ENCODE data around the gene ANAPC10. TPM values are rescaled to one million over a fixed set of nuclear protein-coding genes. Genes with fewer than 3 reads are reported as not detected.
"Not testable (repeated sequence)": the region's sequence is repeated elsewhere in the genome, so short reads cannot be mapped to it uniquely, and the experiment has no call there.

Gene ANAPC10
- total RNA-seq = 26.6 TPM

GRCh38 chr4:145097821-145098674, at the start of gene ANAPC10, which contains the start of gene ABCE1:
TSS of gene ANAPC10 (minus strand) at chr4:145098196. CDS start at chr4:145096099, 2,097 bp downstream.
TSS of gene ABCE1 (plus strand) at chr4:145098311. CDS start at chr4:145104413, 6,102 bp downstream.
- H3K9me3 ChIP-seq (ENCODE audit: control insufficient read depth in 3 of 3, low read length in 3 of 3) = peaks cover 0 to 6% (median 3%) of the 10 kb centered on the region in 3 donors
- peaks cover 17 to 21% (median 18%) of the 10 kb centered on the region in 3 donors for H3K36me3 ChIP-seq (ENCODE audit: control insufficient read depth in 3 of 3, insufficient read depth in 3 of 3, low read length in 3 of 3)
- H3K4me3 ChIP-seq (ENCODE audit: low read length in 3 of 3) = peak within 1 kb of the TSS; percentile 78 to 96 (median 88)
- no peaks in the 10 kb centered on the region for H3K27me3 ChIP-seq (ENCODE audit: control insufficient read depth in 3 of 3, insufficient read depth in 3 of 3, low read length in 3 of 3)
- peaks cover 9 to 27% (median 25%) of the 10 kb centered on the region in 3 donors for H3K4me1 ChIP-seq (ENCODE audit: control insufficient read depth in 3 of 3, insufficient read depth in 3 of 3, low read length in 3 of 3)
- H3K27ac ChIP-seq (ENCODE audit: low read depth, low read length) = peak within 1 kb of the TSS; percentile 90
- H3K9ac ChIP-seq (ENCODE audit: low read depth in 1 of 3, low read length in 3 of 3) = peak within 1 kb of the TSS; percentile 81 to 91 (median 90)

GRCh38 chr4:145136219-145136618, 38.2 kb upstream of the ANAPC10 start:
- H3K27me3 ChIP-seq (ENCODE audit: control insufficient read depth in 3 of 3, insufficient read depth in 3 of 3, low read length in 3 of 3); H3K27ac ChIP-seq (ENCODE audit: low read depth, low read length); H3K4me1 ChIP-seq (ENCODE audit: control insufficient read depth in 3 of 3, insufficient read depth in 3 of 3, low read length in 3 of 3); H3K4me3 ChIP-seq (ENCODE audit: low read length in 3 of 3); H3K9ac ChIP-seq (ENCODE audit: low read depth in 1 of 3, low read length in 3 of 3); H3K9me3 ChIP-seq (ENCODE audit: control insufficient read depth in 3 of 3, low read length in 3 of 3): not testable (repeated sequence)
- H3K36me3 ChIP-seq (ENCODE audit: control insufficient read depth in 3 of 3, insufficient read depth in 3 of 3, low read length in 3 of 3) = peaks cover 23 to 30% (median 26%) of the 10 kb centered on the region in 3 donors

- Histone ChIP-seq H3K9me3 (ENCODE audit: control insufficient read depth in 3 of 3, low read length in 3 of 3) (no peaks in the 10 kb centered on the region), H3K9ac (ENCODE audit: low read depth in 1 of 3, low read length in 3 of 3) (no peak overlapping the region), H3K27ac (ENCODE audit: low read depth, low read length) (no peak overlapping the region), H3K27me3 (ENCODE audit: control insufficient read depth in 3 of 3, insufficient read depth in 3 of 3, low read length in 3 of 3) (no peaks in the 10 kb centered on the region), H3K36me3 (ENCODE audit: control insufficient read depth in 3 of 3, insufficient read depth in 3 of 3, low read length in 3 of 3) (peaks cover 4 to 18% (median 8%) of the 10 kb centered on the region in 3 donors), H3K4me3 (ENCODE audit: low read length in 3 of 3) (no peak overlapping the region), H3K4me1 (ENCODE audit: control insufficient read depth in 3 of 3, insufficient read depth in 3 of 3, low read length in 3 of 3) (no peaks in the 10 kb centered on the region)
Observed at GRCh38 chr4:145132511-145133098, 34.6 kb upstream of the ANAPC10 start.

- H3K27ac ChIP-seq (ENCODE audit: low read depth, low read length) = no peak overlapping the region
- no peak overlapping the region for H3K9ac ChIP-seq (ENCODE audit: low read depth in 1 of 3, low read length in 3 of 3)
- peaks cover 2 to 12% (median 6%) of the 10 kb centered on the region in 3 donors for H3K36me3 ChIP-seq (ENCODE audit: control insufficient read depth in 3 of 3, insufficient read depth in 3 of 3, low read length in 3 of 3)
- no peaks in the 10 kb centered on the region for H3K4me1 ChIP-seq (ENCODE audit: control insufficient read depth in 3 of 3, insufficient read depth in 3 of 3, low read length in 3 of 3)
- no peaks in the 10 kb centered on the region for H3K27me3 ChIP-seq (ENCODE audit: control insufficient read depth in 3 of 3, insufficient read depth in 3 of 3, low read length in 3 of 3)
- H3K4me3 ChIP-seq (ENCODE audit: low read length in 3 of 3) = no peak overlapping the region
- no peaks in the 10 kb centered on the region for H3K9me3 ChIP-seq (ENCODE audit: control insufficient read depth in 3 of 3, low read length in 3 of 3)
Observed at GRCh38 chr4:145131848-145132247, 33.9 kb upstream of the ANAPC10 start.

GRCh38 chr4:145130788-145131399, 32.9 kb upstream of the ANAPC10 start:
- H3K9me3 ChIP-seq (ENCODE audit: control insufficient read depth in 3 of 3, low read length in 3 of 3) = no peaks in the 10 kb centered on the region
- no peaks in the 10 kb centered on the region for H3K4me1 ChIP-seq (ENCODE audit: control insufficient read depth in 3 of 3, insufficient read depth in 3 of 3, low read length in 3 of 3)
- no peaks in the 10 kb centered on the region for H3K27me3 ChIP-seq (ENCODE audit: control insufficient read depth in 3 of 3, insufficient read depth in 3 of 3, low read length in 3 of 3)
- no peak overlapping the region for H3K4me3 ChIP-seq (ENCODE audit: low read length in 3 of 3)
- peaks cover 7 to 18% (median 11%) of the 10 kb centered on the region in 3 donors for H3K36me3 ChIP-seq (ENCODE audit: control insufficient read depth in 3 of 3, insufficient read depth in 3 of 3, low read length in 3 of 3)
- H3K27ac ChIP-seq (ENCODE audit: low read depth, low read length) = no peak overlapping the region
- no peak overlapping the region for H3K9ac ChIP-seq (ENCODE audit: low read depth in 1 of 3, low read length in 3 of 3)

GRCh38 chr4:145130130-145130529, 32.1 kb upstream of the ANAPC10 start:
- H3K4me3 ChIP-seq (ENCODE audit: low read length in 3 of 3) = no peak overlapping the region
- no peaks in the 10 kb centered on the region for H3K4me1 ChIP-seq (ENCODE audit: control insufficient read depth in 3 of 3, insufficient read depth in 3 of 3, low read length in 3 of 3)
- H3K9ac ChIP-seq (ENCODE audit: low read depth in 1 of 3, low read length in 3 of 3) = no peak overlapping the region
- H3K27me3 ChIP-seq (ENCODE audit: control insufficient read depth in 3 of 3, insufficient read depth in 3 of 3, low read length in 3 of 3) = no peaks in the 10 kb centered on the region
- H3K36me3 ChIP-seq (ENCODE audit: control insufficient read depth in 3 of 3, insufficient read depth in 3 of 3, low read length in 3 of 3) = peaks cover 8 to 19% (median 18%) of the 10 kb centered on the region in 3 donors
- no peaks in the 10 kb centered on the region for H3K9me3 ChIP-seq (ENCODE audit: control insufficient read depth in 3 of 3, low read length in 3 of 3)
- no peak overlapping the region for H3K27ac ChIP-seq (ENCODE audit: low read depth, low read length)

GRCh38 chr4:145125396-145125795, 27.4 kb upstream of the ANAPC10 start:
- Histone ChIP-seq H3K4me3 (ENCODE audit: low read length in 3 of 3) (no peak overlapping the region), H3K27ac (ENCODE audit: low read depth, low read length) (no peak overlapping the region), H3K9ac (ENCODE audit: low read depth in 1 of 3, low read length in 3 of 3) (no peak overlapping the region), H3K9me3 (ENCODE audit: control insufficient read depth in 3 of 3, low read length in 3 of 3) (no peaks in the 10 kb centered on the region), H3K36me3 (ENCODE audit: control insufficient read depth in 3 of 3, insufficient read depth in 3 of 3, low read length in 3 of 3) (peaks cover 17 to 39% (median 38%) of the 10 kb centered on the region in 3 donors), H3K27me3 (ENCODE audit: control insufficient read depth in 3 of 3, insufficient read depth in 3 of 3, low read length in 3 of 3) (no peaks in the 10 kb centered on the region), H3K4me1 (ENCODE audit: control insufficient read depth in 3 of 3, insufficient read depth in 3 of 3, low read length in 3 of 3) (no peaks in the 10 kb centered on the region)

- no peaks in the 10 kb centered on the region for H3K9me3 ChIP-seq (ENCODE audit: control insufficient read depth in 3 of 3, low read length in 3 of 3)
Observed at GRCh38 chr4:145108128-145108527, 10.1 kb upstream of the ANAPC10 start.

GRCh38 chr4:145107126-145107525, 9.1 kb upstream of the ANAPC10 start:
- H3K4me3 ChIP-seq (ENCODE audit: low read length in 3 of 3) = no peak overlapping the region
- H3K27me3 ChIP-seq (ENCODE audit: control insufficient read depth in 3 of 3, insufficient read depth in 3 of 3, low read length in 3 of 3) = no peaks in the 10 kb centered on the region
- H3K27ac ChIP-seq (ENCODE audit: low read depth, low read length) = no peak overlapping the region
- H3K9ac ChIP-seq (ENCODE audit: low read depth in 1 of 3, low read length in 3 of 3) = no peak overlapping the region
- H3K36me3 ChIP-seq (ENCODE audit: control insufficient read depth in 3 of 3, insufficient read depth in 3 of 3, low read length in 3 of 3) = peaks cover 10 to 41% (median 36%) of the 10 kb centered on the region in 3 donors
- no peaks in the 10 kb centered on the region for H3K9me3 ChIP-seq (ENCODE audit: control insufficient read depth in 3 of 3, low read length in 3 of 3)
- H3K4me1 ChIP-seq (ENCODE audit: control insufficient read depth in 3 of 3, insufficient read depth in 3 of 3, low read length in 3 of 3) = no peaks in the 10 kb centered on the region

More at GRCh38 chr4:145108128-145108527, 10.1 kb upstream of the ANAPC10 start:
- Histone ChIP-seq H3K27me3 (ENCODE audit: control insufficient read depth in 3 of 3, insufficient read depth in 3 of 3, low read length in 3 of 3) (no peaks in the 10 kb centered on the region), H3K36me3 (ENCODE audit: control insufficient read depth in 3 of 3, insufficient read depth in 3 of 3, low read length in 3 of 3) (peaks cover 14 to 50% (median 46%) of the 10 kb centered on the region in 3 donors), H3K9ac (ENCODE audit: low read depth in 1 of 3, low read length in 3 of 3) (no peak overlapping the region), H3K4me3 (ENCODE audit: low read length in 3 of 3) (no peak overlapping the region), H3K27ac (ENCODE audit: low read depth, low read length) (no peak overlapping the region), H3K4me1 (ENCODE audit: control insufficient read depth in 3 of 3, insufficient read depth in 3 of 3, low read length in 3 of 3) (no peaks in the 10 kb centered on the region)

Measured in skeletal muscle tissue (tissue), 4 donors.